ENCODE measurements around the gene SLC25A42.
A peak's percentile ranks its signal among the peaks of the same experiment; 100 is the strongest.
"Not testable (repeated sequence)": the region's sequence is repeated elsewhere in the genome, so short reads cannot be mapped to it uniquely, and the experiment has no call there.

The SLC25A42 gene

DNA sequence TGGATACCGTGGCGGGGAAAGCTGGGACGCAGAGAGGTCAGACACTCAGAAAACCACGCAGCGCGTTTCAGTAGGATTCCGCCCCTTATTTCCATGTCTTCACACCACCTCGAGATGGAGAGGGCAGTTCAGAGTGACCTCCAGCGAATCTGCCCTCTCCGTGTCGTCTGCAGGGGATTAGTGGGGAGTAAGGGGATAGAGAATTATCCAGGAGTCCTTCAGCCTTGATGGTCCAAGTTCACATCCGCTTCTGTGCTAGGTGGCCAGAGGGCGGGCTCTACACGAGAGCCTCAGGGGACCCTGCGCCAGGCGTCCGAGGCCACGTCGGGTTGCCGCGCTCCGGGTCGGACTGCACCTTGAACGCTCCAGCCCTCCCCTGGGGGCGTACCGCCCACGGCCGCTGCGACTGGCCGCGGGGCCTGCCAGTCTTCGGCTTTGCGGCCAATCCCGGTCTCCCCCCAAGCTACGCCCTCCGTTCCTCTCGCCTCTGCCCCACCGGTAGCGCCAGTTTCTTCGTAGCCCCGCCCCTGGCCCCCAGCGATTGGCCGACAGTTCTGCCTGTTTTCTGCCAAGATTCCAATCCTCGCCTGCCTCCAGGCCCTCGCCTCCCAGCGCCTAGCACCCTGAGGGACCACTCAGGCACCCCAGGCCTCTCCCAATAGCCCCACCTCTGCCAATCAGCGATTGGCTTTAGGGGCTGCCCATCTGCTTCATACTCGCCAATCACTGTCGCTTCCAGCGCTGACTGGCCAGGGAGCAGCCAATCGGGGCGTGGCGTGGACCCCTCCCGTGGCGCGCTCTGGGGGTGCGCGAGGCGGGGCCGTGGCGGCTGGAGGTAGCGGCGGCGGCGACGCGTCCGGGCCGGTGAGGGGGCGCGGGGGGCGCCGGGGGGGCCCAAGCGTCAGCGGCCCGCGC lies at the start of gene SLC25A42:
Gene SLC25A42, plus strand, starts transcription at position 812 of the 915 bp plus-strand sequence. CDS start 32,131 bp downstream, outside the sequence.
- DNase-seq: peak; percentile 100

GRCh38 chr19:19021115-19021514 lies 42.7 kb upstream of the SLC25A42 start:
- DNase-seq: no peak

- DNase-seq: no peak
Measured at GRCh38 chr19:19022380-19022961, 41.3 kb upstream of the SLC25A42 start.

GRCh38 chr19:19023376-19023775 lies 40.4 kb upstream of the SLC25A42 start:
- DNase-seq: not testable (repeated sequence)

DNA sequence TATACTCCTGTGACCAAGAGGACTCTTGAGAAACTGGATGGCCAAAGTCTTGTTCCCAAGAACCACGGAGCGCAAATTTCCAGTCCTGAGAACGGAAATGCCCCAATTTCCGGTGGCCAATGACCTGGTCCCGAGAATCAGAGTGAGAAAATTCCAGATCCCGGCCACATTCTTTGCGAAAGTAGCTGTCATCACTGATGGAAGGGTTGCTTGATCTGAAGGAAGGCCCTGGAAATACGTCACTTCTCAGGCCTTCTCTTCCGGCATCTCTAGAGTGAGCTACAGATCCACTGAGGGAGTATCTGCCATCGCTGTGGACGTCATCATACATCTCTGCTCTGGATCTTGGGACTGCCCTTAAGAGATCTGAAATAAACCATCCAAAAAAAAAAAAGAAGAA lies 37.9 kb upstream of the SLC25A42 start:
- no peak for DNase-seq

DNA sequence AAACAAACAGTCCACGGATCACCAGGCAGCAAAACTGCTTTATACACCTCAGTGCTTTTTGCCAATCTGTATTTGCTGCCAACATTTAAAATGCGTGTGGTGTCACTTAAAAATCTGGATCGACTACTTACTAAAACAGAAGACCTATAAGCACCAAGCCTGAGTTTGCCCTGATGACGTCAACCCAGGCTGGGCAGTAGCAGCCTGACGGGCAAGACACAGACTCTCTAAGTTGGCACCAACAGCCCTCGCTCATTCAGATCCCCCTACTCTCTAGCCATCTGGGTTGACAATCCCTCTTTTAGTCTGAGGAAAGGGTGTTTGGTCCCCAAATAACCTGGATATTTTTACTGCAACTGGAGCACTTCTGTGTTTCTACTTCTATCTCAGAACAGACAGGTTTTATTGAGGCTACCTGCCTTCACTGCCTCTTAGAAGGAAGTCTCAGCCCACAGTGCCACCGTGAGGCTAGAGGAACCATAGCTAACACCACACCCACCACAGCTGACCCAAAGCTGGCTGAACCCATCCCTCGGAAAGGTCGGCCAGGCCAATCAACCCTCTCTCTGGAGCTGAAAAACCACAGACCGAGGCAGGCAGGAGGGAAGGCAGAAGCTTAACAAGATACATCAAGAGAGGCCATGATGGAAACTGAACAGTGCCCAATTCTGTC lies 37.4 kb upstream of the SLC25A42 start:
- no peak for DNase-seq

DNA sequence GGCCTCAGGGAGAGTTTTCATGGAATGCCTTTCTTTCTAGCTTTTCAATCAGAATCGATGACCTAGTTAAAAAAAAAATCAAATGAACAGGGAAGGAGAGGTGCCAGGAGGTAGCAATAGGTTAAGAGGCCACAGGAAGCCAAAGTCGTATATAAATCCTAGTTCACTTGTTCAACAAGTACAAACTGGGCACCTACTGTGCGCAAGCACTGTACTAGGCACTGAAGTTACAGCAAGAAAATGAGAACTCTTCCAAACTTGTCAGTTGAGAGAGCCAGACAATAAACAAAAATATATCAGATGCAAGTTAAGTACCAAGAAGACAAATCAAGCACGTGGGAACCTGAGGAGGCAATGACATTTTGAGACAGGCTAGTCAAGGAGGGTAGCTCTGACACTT lies 36.6 kb upstream of the SLC25A42 start:
- no peak for DNase-seq

DNA sequence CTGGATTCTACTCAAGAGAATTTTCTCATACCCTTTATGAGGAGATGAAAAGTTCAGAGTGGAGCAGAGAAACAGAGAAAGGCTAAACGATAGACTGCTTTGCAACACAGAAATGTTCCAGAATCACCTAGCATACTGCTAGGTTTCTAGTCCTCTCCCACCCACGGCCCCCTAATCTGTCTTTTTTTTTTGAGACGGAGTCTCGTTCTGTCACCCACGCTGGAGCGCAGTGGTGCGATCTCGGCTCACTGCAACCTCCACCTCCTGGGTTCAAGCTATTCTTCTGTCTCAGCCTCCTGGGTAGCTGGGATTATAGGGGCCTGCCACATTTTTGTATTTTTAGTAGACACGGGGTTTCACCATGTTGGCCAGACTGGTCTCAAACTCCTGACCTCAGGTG lies 35.3 kb upstream of the SLC25A42 start:
- no peak for DNase-seq

GRCh38 chr19:19031891-19032290 lies 31.9 kb upstream of the SLC25A42 start:
- DNase-seq: no peak

DNA sequence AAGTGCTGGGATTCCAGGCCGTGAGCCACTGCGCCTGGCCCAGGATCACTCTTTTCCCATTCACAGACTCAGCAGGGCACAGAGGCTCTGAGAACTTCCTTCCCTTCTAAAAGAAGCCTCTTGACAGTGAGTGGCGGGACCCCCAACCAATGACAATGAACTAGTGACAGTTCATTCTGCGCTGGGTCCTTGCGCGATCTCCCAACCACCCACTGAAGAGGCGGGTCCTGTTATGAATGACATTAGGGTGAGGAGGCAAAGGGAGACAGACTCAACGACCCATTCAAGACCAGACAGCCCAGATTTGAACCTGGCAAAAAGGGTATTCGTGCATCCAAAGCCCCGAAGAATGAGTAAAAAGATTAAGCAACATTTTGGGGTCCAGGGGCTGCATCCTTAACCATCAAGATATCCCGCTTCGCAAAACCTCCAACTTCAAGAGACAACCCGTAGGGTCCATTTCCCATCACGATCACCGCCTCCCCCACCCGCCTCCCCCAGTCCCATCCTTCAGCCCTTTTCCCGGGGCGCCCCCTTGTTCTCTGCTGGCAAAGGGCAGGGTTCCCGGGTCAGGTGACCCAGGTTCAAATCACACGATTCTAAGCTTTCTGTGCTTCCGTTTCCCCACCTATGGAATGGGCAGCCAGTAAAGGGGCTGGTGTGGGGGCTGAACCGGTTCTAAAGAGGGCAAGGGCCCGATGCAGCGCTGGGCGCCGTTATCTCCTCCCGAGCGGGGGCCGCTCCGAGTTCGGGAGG lies 31.2 kb upstream of the SLC25A42 start:
- peak; percentile 23 for DNase-seq

GRCh38 chr19:19033176-19033425 lies 30.7 kb upstream of the SLC25A42 start:
- DNase-seq: no peak

- DNase-seq: peak; percentile 87
Measured at GRCh38 chr19:19033426-19034203, 30.2 kb upstream of the SLC25A42 start, which contains the start of the genes ARMC6 and SUGP2. TSS of gene ARMC6 (plus strand) at chr19:19033603. CDS start at chr19:19034210, 607 bp downstream. TSS of gene SUGP2 (minus strand) at chr19:19033517. CDS start at chr19:19031071, 2,446 bp downstream.

DNA sequence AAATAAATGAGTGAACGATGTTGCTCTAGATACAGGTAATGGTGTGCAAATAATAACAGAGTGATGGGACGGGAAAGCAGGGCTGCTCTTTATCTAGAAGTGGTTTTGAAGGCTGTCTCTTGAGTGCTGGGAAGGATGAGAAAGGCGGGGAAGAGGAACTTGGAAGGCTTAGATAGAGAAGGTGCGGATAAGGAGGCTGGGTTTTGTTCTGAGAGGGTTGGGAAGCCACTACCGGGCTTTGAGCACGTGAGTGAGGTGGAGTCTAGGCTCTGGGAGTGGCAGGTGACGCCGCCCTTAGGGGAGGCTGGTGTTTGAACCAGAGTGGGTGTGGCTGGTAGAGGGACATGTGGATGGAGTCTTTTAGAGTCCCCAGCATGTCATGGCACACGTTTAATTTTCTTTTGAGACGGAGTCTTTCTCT lies 29.6 kb upstream of the SLC25A42 start:
- DNase-seq: peak; percentile 71

DNA sequence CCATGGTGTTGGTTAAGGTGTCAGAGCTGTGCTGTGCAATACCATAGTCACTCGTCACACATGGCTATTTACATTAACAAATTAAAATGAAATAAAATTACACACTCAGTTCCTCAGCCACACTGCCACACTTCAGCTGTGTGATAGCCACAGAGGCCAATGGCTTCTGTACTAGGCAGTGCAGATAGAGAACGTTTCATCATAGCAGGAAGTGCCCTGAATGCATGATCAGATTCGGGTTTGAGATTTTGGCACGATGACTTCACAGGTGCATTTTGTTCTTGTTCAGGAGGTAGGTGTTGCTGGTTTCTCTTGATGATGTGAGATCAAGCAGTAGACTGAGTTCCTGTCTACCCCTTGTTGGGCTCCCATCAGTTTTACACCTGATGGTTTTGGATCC lies 23.9 kb upstream of the SLC25A42 start:
- DNase-seq: no peak

DNA sequence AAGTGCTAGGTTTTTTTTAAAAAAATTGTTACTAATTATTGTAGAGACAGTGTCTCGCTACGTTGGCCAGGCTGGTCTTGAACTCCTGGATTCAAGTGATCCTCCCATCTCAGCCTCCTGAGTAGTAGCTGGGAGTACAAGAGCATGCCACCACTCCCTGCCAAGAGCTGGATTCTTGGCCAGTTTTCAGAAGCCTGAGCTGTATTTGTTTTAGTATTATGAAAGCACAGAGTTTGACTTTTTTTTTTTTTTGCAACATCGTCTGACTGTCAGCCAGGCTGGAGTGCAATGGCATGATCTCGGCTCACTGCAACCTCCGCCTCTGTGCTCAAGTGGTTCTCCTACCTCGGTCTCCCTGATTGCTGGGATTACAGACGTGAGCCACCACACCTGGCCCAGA lies 23.4 kb upstream of the SLC25A42 start:
- DNase-seq: no peak

DNA sequence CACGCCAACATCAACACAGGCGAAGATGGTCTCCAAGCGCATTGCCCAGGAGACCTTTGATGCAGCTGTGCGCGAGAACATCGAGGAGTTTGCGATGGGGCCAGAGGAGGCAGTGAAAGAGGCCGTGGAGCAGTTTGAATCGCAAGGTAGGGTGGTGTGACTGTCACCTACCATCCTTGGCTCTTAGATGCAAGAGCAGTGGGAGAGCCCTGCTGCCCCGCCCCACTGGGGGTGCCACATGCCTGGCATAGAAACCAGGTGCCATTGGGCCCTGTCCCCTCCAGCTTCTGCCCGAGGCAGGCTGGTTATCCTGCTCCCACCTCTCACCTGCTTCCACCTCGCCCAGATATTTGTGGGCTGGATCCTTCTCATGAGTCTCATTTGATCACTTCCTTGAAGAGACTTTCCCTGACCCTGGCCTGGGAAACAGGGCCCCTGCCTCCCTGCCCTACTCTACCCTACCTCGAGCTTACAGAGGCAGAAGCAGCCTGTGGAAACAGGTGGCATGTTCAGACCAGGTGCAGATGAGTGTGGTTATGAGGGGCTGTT lies 21.0 kb upstream of the SLC25A42 start:
- DNase-seq: no peak

DNA sequence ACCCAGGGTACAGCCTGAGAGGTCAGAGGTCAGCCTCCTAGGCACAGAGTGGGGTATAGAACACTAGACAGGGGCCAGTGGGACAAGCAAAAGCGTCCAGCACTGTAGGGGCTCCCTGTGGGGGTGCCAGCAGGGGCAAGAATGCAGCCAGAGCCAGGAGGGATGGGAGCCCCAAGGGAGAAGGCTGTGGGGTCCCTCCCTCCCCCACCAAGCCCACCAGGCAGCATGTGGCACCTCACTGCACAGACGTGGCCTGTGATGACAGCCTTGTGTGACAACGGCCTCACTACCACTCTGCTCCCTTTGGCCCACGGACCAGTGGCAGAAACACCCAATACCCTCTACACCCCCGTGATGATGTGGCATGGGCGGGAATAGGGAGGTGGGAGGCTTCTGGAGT lies 20.3 kb upstream of the SLC25A42 start:
- DNase-seq: no peak

- DNase-seq: no peak
Measured at GRCh38 chr19:19043881-19044280, 19.9 kb upstream of the SLC25A42 start.

- DNase-seq: no peak
Measured at GRCh38 chr19:19049406-19049805, 14.4 kb upstream of the SLC25A42 start.

- DNase-seq: no peak
Measured at GRCh38 chr19:19050104-19050503, 13.7 kb upstream of the SLC25A42 start.

GRCh38 chr19:19050731-19051130 lies 13.1 kb upstream of the SLC25A42 start:
- DNase-seq: no peak

All from NCI-H2171 treated with DMSO at 0.1 percent for 48 hours (cell line).